H1 (cell line): ENCODE results near the gene SYT15. TPM values are rescaled to one million over a fixed set of nuclear protein-coding genes. Genes with fewer than 3 reads are reported as not detected.

Source experiments
- FOSL1 ChIP-seq: IDR thresholded peaks from 2 replicates; pipeline ENCODE4 v1.6.1; 2011; ENCODE audit warnings: mild to moderate bottlenecking, low read depth, low read length, moderate library complexity; ENCODE audit not compliant: insufficient read depth
- HDAC2 ChIP-seq, 2 experiments: fragments of 300-600 bp in 1 of 2; sonication (generic) in 1 of 2; IDR thresholded peaks; 2 replicates each; pipeline ENCODE4 v1.6.1; 2011 to 2012; ENCODE audit warnings: low read depth in 2 of 2, low read length in 2 of 2, mild to moderate bottlenecking in 2 of 2, moderate library complexity in 2 of 2, borderline replicate concordance in 1 of 2, inconsistent platforms in 1 of 2
- HDAC6 ChIP-seq: IDR thresholded peaks from one replicate; pipeline ENCODE4 v1.7.1; 2012; ENCODE audit warnings: low read depth, mild to moderate bottlenecking, inconsistent platforms, low read length, moderate library complexity
- MAFK ChIP-seq: IDR thresholded peaks from 2 replicates; pipeline ENCODE4 v1.6.1; 2012; ENCODE audit warnings: low read depth, mild to moderate bottlenecking, improper control_type of control experiment, low read length
- RBBP5 ChIP-seq: IDR thresholded peaks from 2 replicates; pipeline ENCODE4 v1.7.1; 2012; ENCODE audit warnings: low read depth, mild to moderate bottlenecking, inconsistent platforms, low read length, moderate library complexity, borderline replicate concordance
- polyA plus RNA-seq, 7 experiments: library from polyadenylated mRNA; depleted of rRNA in 3 of 7; stranded (reverse) in 5 of 7; unstranded in 2 of 7; fragments of >200 nt in 5 of 7; fragments of 200-250 nt in 2 of 7; gene quantifications; 1 replicate in 5 of 7; 2 replicates in 1 of 7; 4 replicates in 1 of 7; pipeline versions ENCODE4 v1.2.1 to v1.2.3, GENCODE V29; 2011 to 2013; ENCODE audit warnings: missing spikeins in 2 of 7, mixed read lengths in 2 of 7
- total RNA-seq: library from RNA; stranded (reverse); fragmentation: NEBNext Ultra II Directional; extraction: Animal tissue kit (Norgen Biotek cat#: 25700); gene quantifications from 2 replicates; pipeline ENCODE4 v1.2.1, GENCODE V29; 2021
- TF ChIP-seq, protein P1 (sequence below): fragments of 300-600 bp; sonication (generic); IDR thresholded peaks from 2 replicates; pipeline ENCODE4 v1.7.1; 2012; ENCODE audit warnings: low read length, moderate library complexity, mild to moderate bottlenecking, inconsistent platforms; ENCODE audit not compliant: insufficient replicate concordance
- TF ChIP-seq, protein P2 (sequence below), 3 experiments: IDR thresholded peaks; 1 replicate in 2 of 3; 2 replicates in 1 of 3; pipeline versions ENCODE4 v1.5.1 to v1.6.1; 2011; ENCODE audit warnings: low read length in 3 of 3, mild to moderate bottlenecking in 3 of 3, inconsistent platforms in 2 of 3, low read depth in 1 of 3, moderate library complexity in 1 of 3; ENCODE audit not compliant: insufficient read depth in 1 of 3; ENCODE audit errors: control extremely low read depth in 1 of 3

Gene SYT15
- total and polyA plus RNA-seq, 2 of the 8 experiments (the other 6 are each of a cell fraction or from before 2014, with no cell fraction given) = 0.39 to 0.61 TPM

DNA sequence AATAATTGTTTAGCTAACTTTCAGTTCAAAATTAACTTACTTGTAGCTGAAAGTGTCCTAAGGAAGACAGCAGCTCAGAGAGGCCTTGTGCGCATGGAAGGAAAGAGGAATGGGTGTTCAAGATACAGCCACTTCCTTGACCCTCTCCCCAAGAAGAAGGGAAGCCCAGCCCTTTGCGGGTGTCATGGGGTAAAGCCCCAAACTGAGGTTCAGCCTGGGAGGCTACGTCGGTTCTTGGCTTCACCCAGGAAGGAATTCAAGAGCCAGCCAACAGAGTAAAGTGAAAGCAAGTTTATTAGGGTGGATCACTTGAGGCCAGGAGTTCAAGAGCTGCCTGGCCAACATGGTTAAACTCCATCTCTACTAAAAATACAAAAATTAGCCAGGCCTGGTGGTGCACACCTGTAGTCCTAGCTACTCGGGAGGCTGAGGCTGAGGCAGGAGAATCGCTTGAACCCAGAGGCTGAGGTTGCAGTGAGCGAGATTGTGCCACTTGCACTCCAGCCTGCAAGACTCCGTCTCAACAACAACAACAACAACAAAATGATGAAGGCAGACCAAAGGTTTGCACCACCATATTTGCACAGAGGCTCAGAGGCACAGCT, 38.4 kb upstream of the SYT15 start (continued):
- TF ChIP-seq, protein P1, sequence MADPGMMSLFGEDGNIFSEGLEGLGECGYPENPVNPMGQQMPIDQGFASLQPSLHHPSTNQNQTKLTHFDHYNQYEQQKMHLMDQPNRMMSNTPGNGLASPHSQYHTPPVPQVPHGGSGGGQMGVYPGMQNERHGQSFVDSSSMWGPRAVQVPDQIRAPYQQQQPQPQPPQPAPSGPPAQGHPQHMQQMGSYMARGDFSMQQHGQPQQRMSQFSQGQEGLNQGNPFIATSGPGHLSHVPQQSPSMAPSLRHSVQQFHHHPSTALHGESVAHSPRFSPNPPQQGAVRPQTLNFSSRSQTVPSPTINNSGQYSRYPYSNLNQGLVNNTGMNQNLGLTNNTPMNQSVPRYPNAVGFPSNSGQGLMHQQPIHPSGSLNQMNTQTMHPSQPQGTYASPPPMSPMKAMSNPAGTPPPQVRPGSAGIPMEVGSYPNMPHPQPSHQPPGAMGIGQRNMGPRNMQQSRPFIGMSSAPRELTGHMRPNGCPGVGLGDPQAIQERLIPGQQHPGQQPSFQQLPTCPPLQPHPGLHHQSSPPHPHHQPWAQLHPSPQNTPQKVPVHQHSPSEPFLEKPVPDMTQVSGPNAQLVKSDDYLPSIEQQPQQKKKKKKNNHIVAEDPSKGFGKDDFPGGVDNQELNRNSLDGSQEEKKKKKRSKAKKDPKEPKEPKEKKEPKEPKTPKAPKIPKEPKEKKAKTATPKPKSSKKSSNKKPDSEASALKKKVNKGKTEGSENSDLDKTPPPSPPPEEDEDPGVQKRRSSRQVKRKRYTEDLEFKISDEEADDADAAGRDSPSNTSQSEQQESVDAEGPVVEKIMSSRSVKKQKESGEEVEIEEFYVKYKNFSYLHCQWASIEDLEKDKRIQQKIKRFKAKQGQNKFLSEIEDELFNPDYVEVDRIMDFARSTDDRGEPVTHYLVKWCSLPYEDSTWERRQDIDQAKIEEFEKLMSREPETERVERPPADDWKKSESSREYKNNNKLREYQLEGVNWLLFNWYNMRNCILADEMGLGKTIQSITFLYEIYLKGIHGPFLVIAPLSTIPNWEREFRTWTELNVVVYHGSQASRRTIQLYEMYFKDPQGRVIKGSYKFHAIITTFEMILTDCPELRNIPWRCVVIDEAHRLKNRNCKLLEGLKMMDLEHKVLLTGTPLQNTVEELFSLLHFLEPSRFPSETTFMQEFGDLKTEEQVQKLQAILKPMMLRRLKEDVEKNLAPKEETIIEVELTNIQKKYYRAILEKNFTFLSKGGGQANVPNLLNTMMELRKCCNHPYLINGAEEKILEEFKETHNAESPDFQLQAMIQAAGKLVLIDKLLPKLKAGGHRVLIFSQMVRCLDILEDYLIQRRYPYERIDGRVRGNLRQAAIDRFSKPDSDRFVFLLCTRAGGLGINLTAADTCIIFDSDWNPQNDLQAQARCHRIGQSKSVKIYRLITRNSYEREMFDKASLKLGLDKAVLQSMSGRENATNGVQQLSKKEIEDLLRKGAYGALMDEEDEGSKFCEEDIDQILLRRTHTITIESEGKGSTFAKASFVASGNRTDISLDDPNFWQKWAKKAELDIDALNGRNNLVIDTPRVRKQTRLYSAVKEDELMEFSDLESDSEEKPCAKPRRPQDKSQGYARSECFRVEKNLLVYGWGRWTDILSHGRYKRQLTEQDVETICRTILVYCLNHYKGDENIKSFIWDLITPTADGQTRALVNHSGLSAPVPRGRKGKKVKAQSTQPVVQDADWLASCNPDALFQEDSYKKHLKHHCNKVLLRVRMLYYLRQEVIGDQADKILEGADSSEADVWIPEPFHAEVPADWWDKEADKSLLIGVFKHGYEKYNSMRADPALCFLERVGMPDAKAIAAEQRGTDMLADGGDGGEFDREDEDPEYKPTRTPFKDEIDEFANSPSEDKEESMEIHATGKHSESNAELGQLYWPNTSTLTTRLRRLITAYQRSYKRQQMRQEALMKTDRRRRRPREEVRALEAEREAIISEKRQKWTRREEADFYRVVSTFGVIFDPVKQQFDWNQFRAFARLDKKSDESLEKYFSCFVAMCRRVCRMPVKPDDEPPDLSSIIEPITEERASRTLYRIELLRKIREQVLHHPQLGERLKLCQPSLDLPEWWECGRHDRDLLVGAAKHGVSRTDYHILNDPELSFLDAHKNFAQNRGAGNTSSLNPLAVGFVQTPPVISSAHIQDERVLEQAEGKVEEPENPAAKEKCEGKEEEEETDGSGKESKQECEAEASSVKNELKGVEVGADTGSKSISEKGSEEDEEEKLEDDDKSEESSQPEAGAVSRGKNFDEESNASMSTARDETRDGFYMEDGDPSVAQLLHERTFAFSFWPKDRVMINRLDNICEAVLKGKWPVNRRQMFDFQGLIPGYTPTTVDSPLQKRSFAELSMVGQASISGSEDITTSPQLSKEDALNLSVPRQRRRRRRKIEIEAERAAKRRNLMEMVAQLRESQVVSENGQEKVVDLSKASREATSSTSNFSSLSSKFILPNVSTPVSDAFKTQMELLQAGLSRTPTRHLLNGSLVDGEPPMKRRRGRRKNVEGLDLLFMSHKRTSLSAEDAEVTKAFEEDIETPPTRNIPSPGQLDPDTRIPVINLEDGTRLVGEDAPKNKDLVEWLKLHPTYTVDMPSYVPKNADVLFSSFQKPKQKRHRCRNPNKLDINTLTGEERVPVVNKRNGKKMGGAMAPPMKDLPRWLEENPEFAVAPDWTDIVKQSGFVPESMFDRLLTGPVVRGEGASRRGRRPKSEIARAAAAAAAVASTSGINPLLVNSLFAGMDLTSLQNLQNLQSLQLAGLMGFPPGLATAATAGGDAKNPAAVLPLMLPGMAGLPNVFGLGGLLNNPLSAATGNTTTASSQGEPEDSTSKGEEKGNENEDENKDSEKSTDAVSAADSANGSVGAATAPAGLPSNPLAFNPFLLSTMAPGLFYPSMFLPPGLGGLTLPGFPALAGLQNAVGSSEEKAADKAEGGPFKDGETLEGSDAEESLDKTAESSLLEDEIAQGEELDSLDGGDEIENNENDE = no peak
- TF ChIP-seq RBBP5 (no peak), MAFK (no peak), HDAC6 (no peak), HDAC2 (IDR thresholded peaks at IDR 0.05; ENCODE audit: borderline replicate concordance in 1 of 2, low read depth in 2 of 2, low read length in 2 of 2) (0 out of 4 replicates have a peak, but pooled peaks of 1 of the 2 experiments have one; percentile 27), FOSL1 (no peak)
- TF ChIP-seq, protein P2, sequence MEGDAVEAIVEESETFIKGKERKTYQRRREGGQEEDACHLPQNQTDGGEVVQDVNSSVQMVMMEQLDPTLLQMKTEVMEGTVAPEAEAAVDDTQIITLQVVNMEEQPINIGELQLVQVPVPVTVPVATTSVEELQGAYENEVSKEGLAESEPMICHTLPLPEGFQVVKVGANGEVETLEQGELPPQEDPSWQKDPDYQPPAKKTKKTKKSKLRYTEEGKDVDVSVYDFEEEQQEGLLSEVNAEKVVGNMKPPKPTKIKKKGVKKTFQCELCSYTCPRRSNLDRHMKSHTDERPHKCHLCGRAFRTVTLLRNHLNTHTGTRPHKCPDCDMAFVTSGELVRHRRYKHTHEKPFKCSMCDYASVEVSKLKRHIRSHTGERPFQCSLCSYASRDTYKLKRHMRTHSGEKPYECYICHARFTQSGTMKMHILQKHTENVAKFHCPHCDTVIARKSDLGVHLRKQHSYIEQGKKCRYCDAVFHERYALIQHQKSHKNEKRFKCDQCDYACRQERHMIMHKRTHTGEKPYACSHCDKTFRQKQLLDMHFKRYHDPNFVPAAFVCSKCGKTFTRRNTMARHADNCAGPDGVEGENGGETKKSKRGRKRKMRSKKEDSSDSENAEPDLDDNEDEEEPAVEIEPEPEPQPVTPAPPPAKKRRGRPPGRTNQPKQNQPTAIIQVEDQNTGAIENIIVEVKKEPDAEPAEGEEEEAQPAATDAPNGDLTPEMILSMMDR (IDR thresholded peaks at IDR 0.05; ENCODE audit: control extremely low read depth in 1 of 3, insufficient read depth in 1 of 3, low read depth in 1 of 3, low read length in 3 of 3) = 0 out of 4 replicates have a peak, but pooled peaks of 1 of the 3 experiments have one; percentile 0
